GM12878 (cell line): ENCODE results near the gene ACACA. TPM values are rescaled to one million over a fixed set of nuclear protein-coding genes. Genes with fewer than 3 reads are reported as not detected.

Experiments used
- ATAC-seq: fragments of 200-7000 bp; cut with Tn5 transposase; 3 replicates; pipeline ENCODE4 v1.9.1; 2020; ENCODE audit warnings: mild to moderate bottlenecking, moderate library complexity
- BruUV-seq: library from RNA; stranded (reverse); fragments of 400-500 nt; replicated peaks from 2 replicates; lab custom pipeline; 2021; lab: Mats Ljungman, UMichigan
- CTCF ChIA-PET: fragments of 300-600 bp; sonication (Branson Sonifier 250); formaldehyde crosslinking; extraction: SDS; loops from one replicate; lab custom pipeline; 2021; ENCODE audit warnings: inconsistent platforms; lab: Yijun Ruan, JAX
- POLR2A ChIA-PET: fragments of 350-600 bp; formaldehyde crosslinking; extraction: SDS; loops from one replicate; lab custom pipeline; 2021; ENCODE audit warnings: inconsistent platforms; lab: Charles Lee
- RAD21 ChIA-PET: fragments of 300-600 bp; sonication (Branson Sonifier 250); formaldehyde crosslinking; loops from one replicate; lab custom pipeline; 2023; ENCODE audit warnings: antibody characterized with exemption; ENCODE audit not compliant: unreplicated experiment; lab: Charles Lee
- SMC1A ChIA-PET: fragments of 300-600 bp; sonication (Branson Sonifier 250); formaldehyde crosslinking; loops from one replicate; lab custom pipeline; 2023; ENCODE audit not compliant: unreplicated experiment, uncharacterized antibody; lab: Charles Lee
- DNase-seq: peaks from one replicate; pipeline ENCODE4 v3.0.0-alpha.2; 2011; ENCODE audit warnings: low read depth, low spot score
- FAIRE-seq: peaks from 3 replicates; lab custom pipeline; 2011; peaks lifted over from hg19 to GRCh38; lab: Jason Lieb, UNC
- H2AFZ ChIP-seq: 2 replicates; pipeline ENCODE4 v1.6.0; 2011; ENCODE audit warnings: low read depth, low read length, control low read depth; ENCODE audit not compliant: control insufficient read depth
- H3K27ac ChIP-seq: 2 replicates; pipeline ENCODE4 v1.5.1; 2011; ENCODE audit warnings: control low read depth; ENCODE audit not compliant: control insufficient read depth, insufficient read depth
- H3K27me3 ChIP-seq, 2 experiments: replicated peaks in 1 of 2; 2 replicates each; pipeline versions ENCODE4 v1.6.0 to v1.6.1; 2011; ENCODE audit warnings: low read length in 1 of 2; ENCODE audit not compliant: control insufficient read depth in 2 of 2, insufficient read depth in 2 of 2
- H3K36me3 ChIP-seq, 2 experiments: 2 replicates each; pipeline ENCODE4 v1.5.1; 2011; ENCODE audit warnings: low read length in 1 of 2; ENCODE audit not compliant: control insufficient read depth in 2 of 2, insufficient read depth in 2 of 2
- H3K4me1 ChIP-seq: 2 replicates; pipeline ENCODE4 v1.6.1; 2011; ENCODE audit warnings: mild to moderate bottlenecking, low read length, moderate library complexity, mixed read lengths; ENCODE audit not compliant: control insufficient read depth, insufficient read depth
- H3K4me2 ChIP-seq: 2 replicates; pipeline ENCODE4 v1.6.0; 2011; ENCODE audit warnings: control low read depth; ENCODE audit not compliant: control insufficient read depth, insufficient read depth
- H3K4me3 ChIP-seq: fragments of 200-600 bp; sonication (generic); 2 replicates; pipeline ENCODE4 v1.5.1; 2016
- H3K79me2 ChIP-seq: 2 replicates; pipeline ENCODE4 v1.6.0; 2011; ENCODE audit warnings: low read length; ENCODE audit not compliant: control insufficient read depth, insufficient read depth
- H3K9ac ChIP-seq: 2 replicates; pipeline ENCODE4 v1.8.0; 2011; ENCODE audit warnings: low read length, control low read depth, mixed read lengths; ENCODE audit not compliant: control insufficient read depth, insufficient read depth
- H3K9me3 ChIP-seq: replicated peaks from 3 replicates; pipeline ENCODE4 v1.5.1; 2011; ENCODE audit warnings: mild to moderate bottlenecking, low read length; ENCODE audit not compliant: control insufficient read depth, insufficient read depth
- H4K20me1 ChIP-seq: 2 replicates; pipeline ENCODE4 v1.6.0; 2011; ENCODE audit not compliant: control insufficient read depth, insufficient read depth
- BACH1 ChIP-seq: fragments of 450-650 bp; IDR thresholded peaks from 2 replicates; pipeline ENCODE4 v1.6.1; 2017; ENCODE audit warnings: mild to moderate bottlenecking, borderline replicate concordance
- CREM ChIP-seq: IDR thresholded peaks from 2 replicates; pipeline ENCODE4 v1.6.1; 2014; ENCODE audit warnings: antibody characterized with exemption, low read depth
- MTA2 ChIP-seq: fragments of 450-650 bp; IDR thresholded peaks from 2 replicates; pipeline ENCODE4 v1.6.1; 2016; ENCODE audit warnings: low read depth, mild to moderate bottlenecking, moderate library complexity
- NR2C1 ChIP-seq: fragments of 450-650 bp; IDR thresholded peaks from 2 replicates; pipeline ENCODE4 v1.6.1; 2017; ENCODE audit warnings: antibody characterized with exemption, mild to moderate bottlenecking, moderate library complexity
- PAX8 ChIP-seq: fragments of 450-650 bp; IDR thresholded peaks from 2 replicates; pipeline ENCODE4 v1.6.1; 2017; ENCODE audit warnings: mild to moderate bottlenecking, moderate library complexity
- RCOR1 ChIP-seq: conservative IDR thresholded peaks from 2 replicates; pipeline ENCODE4 v1.6.1; 2012; ENCODE audit warnings: low read depth, low read length, improper control_type of control experiment
- SIN3A ChIP-seq: IDR thresholded peaks from 2 replicates; pipeline ENCODE4 v1.6.1; 2012; ENCODE audit warnings: low read depth, low read length, improper control_type of control experiment
- TCF7 ChIP-seq: IDR thresholded peaks from 2 replicates; pipeline ENCODE4 v1.6.1; 2014; ENCODE audit warnings: antibody characterized with exemption, borderline replicate concordance
- WGBS: methylation state at CpG from one replicate; pipeline ENCODE4 v1.1.6; 2016; ENCODE audit warnings: low lambda C conversion rate; ENCODE audit not compliant: insufficient replicate concordance, insufficient coverage; ENCODE audit errors: missing lambda C conversion rate; 5-methylcytosine and 5-hydroxymethylcytosine counted together
- in situ Hi-C: fragments of 300-500 bp; cut with MboI; formaldehyde crosslinking; loops from 9 replicates; pipeline ENCODE4 v1.14.3; 2018; ENCODE audit warnings: mixed read lengths
- intact Hi-C: fragments of 100-400 bp; cut with micrococcal nuclease; formaldehyde crosslinking; loops from one replicate; pipeline ENCODE4 v1.14.2; 2022; ENCODE audit not compliant: unreplicated experiment
- polyA plus RNA-seq, 11 experiments: library from polyadenylated mRNA; depleted of rRNA in 4 of 11; unstranded in 6 of 11; stranded (reverse) in 5 of 11; fragments of >200 nt; fragmentation: Nextera tagmentation in 4 of 11; fragmentation: Illumina TruSeq in 1 of 11; extraction: Ambion mirVana in 4 of 11; extraction: Trizol in 1 of 11; gene quantifications; 1 replicate in 1 of 11; 2 replicates in 10 of 11; pipeline versions ENCODE4 v1.2.1 to v1.2.3, GENCODE V29; 2011 to 2016; ENCODE audit warnings: inconsistent platforms in 2 of 11, missing spikeins in 2 of 11, low read depth in 1 of 11
- total RNA-seq, 4 experiments: library from RNA; depleted of rRNA in 3 of 4; stranded (reverse); fragments of >200 nt in 3 of 4; fragmentation: Illumina TruSeq in 1 of 4; extraction: Trizol in 1 of 4; gene quantifications; 2 replicates each; pipeline versions ENCODE4 v1.2.1 to v1.2.3, GENCODE V29; 2013 to 2021
- TF ChIP-seq, protein P1 (sequence below): fragments of 450-650 bp; IDR thresholded peaks from 2 replicates; pipeline ENCODE4 v1.6.1; 2017; ENCODE audit warnings: mild to moderate bottlenecking, moderate library complexity
- TF ChIP-seq, protein P2 (sequence below): fragments of 450-650 bp; IDR thresholded peaks from 2 replicates; pipeline ENCODE4 v1.6.1; 2016; ENCODE audit warnings: mild to moderate bottlenecking
- TF ChIP-seq, protein P3 (sequence below): fragments of 450-650 bp; IDR thresholded peaks from 2 replicates; pipeline ENCODE4 v1.6.1; 2018; ENCODE audit warnings: borderline replicate concordance, mild to moderate bottlenecking; ENCODE audit not compliant: partially characterized antibody
- TF ChIP-seq, protein P4 (sequence below): fragments of 450-650 bp; conservative IDR thresholded peaks from 2 replicates; pipeline ENCODE4 v1.6.1; 2017; ENCODE audit warnings: mild to moderate bottlenecking, moderate library complexity

ACACA gene
- total and polyA plus RNA-seq, 10 of the 15 experiments (the other 5 are each of a cell fraction or from before 2014, with no cell fraction given): 12.9 to 74.2 (median 32.0) TPM

DNA sequence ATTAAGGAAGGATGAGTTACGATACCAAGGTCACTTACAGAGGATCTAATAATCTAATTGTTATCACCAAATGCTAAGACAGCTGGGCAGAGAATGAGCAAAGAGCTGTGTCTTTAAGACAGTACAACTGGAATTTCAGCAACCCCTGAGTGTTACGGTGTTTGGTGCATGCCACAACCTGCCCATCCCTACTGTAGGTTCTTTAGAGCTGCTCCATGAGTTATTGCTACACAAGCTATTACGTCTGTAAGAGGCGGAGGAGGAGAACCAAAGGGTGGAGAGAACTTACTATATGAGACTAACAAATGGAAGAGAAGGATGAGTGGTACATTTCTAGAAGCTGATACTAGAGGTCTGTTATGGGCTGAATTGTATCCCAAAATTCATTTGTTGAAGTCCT is 45.1 kb downstream of the ACACA start:
- Histone ChIP-seq H2AFZ (no peak overlapping the region), H3K4me3 (no peak overlapping the region), H3K27ac (no peak overlapping the region), H4K20me1 (no peaks in the 10 kb centered on the region), H3K9ac (no peak overlapping the region), H3K4me1 (peaks cover 12% of the 10 kb centered on the region), H3K79me2 (peaks cover 22% of the 10 kb centered on the region), H3K27me3 (no peaks in the 10 kb centered on the region), H3K4me2 (no peak overlapping the region), H3K36me3 (no peaks in the 10 kb centered on the region), H3K9me3 (no peaks in the 10 kb centered on the region)
- ChIA-PET SMC1A (interaction anchor here (1.2 to 1.6 kb wide), 3 partner anchors 12 to 36 kb away, joined by 3 to 10 read pairs (median 5); no protein-coding TSS in a partner anchor), CTCF (interaction anchor here (1.0 to 2.0 kb wide), 5 partner anchors 9 to 759 kb away, joined by 3 to 19 read pairs (median 3); no protein-coding TSS in a partner anchor), RAD21 (interaction anchor here (1.3 to 1.4 kb wide), 2 partner anchors 29 to 44 kb away, joined by 3 to 4 read pairs; no protein-coding TSS in a partner anchor), POLR2A (interaction anchor here (1.8 kb wide), 1 partner anchor 44 kb away, joined by 7 read pairs; no protein-coding TSS in a partner anchor)
- DNase-seq: no peak
- no TSS peak for BruUV-seq
- ATAC-seq: no peak
- WGBS: 73% methylated on average over 4 of the region's 4 CpGs
- intact Hi-C loops (no loop called here), in situ Hi-C loops (loop anchor here (10.0 kb wide), 1 partner anchor 757 kb away; the partner anchor contains the start of gene MRM1)
- FAIRE-seq: no peak
- TF ChIP-seq CREM (no peak), MTA2 (no peak), BACH1 (no peak), PAX8 (no peak), SIN3A (no peak), TCF7 (no peak), NR2C1 (no peak), RCOR1 (no peak)
- TF ChIP-seq, protein P1, sequence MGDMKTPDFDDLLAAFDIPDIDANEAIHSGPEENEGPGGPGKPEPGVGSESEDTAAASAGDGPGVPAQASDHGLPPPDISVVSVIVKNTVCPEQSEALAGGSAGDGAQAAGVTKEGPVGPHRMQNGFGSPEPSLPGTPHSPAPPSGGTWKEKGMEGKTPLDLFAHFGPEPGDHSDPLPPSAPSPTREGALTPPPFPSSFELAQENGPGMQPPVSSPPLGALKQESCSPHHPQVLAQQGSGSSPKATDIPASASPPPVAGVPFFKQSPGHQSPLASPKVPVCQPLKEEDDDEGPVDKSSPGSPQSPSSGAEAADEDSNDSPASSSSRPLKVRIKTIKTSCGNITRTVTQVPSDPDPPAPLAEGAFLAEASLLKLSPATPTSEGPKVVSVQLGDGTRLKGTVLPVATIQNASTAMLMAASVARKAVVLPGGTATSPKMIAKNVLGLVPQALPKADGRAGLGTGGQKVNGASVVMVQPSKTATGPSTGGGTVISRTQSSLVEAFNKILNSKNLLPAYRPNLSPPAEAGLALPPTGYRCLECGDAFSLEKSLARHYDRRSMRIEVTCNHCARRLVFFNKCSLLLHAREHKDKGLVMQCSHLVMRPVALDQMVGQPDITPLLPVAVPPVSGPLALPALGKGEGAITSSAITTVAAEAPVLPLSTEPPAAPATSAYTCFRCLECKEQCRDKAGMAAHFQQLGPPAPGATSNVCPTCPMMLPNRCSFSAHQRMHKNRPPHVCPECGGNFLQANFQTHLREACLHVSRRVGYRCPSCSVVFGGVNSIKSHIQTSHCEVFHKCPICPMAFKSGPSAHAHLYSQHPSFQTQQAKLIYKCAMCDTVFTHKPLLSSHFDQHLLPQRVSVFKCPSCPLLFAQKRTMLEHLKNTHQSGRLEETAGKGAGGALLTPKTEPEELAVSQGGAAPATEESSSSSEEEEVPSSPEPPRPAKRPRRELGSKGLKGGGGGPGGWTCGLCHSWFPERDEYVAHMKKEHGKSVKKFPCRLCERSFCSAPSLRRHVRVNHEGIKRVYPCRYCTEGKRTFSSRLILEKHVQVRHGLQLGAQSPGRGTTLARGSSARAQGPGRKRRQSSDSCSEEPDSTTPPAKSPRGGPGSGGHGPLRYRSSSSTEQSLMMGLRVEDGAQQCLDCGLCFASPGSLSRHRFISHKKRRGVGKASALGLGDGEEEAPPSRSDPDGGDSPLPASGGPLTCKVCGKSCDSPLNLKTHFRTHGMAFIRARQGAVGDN: no peak
- TF ChIP-seq, protein P2, sequence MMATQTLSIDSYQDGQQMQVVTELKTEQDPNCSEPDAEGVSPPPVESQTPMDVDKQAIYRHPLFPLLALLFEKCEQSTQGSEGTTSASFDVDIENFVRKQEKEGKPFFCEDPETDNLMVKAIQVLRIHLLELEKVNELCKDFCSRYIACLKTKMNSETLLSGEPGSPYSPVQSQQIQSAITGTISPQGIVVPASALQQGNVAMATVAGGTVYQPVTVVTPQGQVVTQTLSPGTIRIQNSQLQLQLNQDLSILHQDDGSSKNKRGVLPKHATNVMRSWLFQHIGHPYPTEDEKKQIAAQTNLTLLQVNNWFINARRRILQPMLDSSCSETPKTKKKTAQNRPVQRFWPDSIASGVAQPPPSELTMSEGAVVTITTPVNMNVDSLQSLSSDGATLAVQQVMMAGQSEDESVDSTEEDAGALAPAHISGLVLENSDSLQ: no peak
- TF ChIP-seq, protein P3, sequence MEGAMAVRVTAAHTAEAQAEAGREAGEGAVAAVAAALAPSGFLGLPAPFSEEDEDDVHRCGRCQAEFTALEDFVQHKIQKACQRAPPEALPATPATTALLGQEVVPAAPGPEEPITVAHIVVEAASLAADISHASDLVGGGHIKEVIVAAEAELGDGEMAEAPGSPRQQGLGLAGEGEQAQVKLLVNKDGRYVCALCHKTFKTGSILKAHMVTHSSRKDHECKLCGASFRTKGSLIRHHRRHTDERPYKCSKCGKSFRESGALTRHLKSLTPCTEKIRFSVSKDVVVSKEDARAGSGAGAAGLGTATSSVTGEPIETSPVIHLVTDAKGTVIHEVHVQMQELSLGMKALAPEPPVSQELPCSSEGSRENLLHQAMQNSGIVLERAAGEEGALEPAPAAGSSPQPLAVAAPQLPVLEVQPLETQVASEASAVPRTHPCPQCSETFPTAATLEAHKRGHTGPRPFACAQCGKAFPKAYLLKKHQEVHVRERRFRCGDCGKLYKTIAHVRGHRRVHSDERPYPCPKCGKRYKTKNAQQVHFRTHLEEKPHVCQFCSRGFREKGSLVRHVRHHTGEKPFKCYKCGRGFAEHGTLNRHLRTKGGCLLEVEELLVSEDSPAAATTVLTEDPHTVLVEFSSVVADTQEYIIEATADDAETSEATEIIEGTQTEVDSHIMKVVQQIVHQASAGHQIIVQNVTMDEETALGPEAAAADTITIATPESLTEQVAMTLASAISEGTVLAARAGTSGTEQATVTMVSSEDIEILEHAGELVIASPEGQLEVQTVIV: no peak
- TF ChIP-seq, protein P4, sequence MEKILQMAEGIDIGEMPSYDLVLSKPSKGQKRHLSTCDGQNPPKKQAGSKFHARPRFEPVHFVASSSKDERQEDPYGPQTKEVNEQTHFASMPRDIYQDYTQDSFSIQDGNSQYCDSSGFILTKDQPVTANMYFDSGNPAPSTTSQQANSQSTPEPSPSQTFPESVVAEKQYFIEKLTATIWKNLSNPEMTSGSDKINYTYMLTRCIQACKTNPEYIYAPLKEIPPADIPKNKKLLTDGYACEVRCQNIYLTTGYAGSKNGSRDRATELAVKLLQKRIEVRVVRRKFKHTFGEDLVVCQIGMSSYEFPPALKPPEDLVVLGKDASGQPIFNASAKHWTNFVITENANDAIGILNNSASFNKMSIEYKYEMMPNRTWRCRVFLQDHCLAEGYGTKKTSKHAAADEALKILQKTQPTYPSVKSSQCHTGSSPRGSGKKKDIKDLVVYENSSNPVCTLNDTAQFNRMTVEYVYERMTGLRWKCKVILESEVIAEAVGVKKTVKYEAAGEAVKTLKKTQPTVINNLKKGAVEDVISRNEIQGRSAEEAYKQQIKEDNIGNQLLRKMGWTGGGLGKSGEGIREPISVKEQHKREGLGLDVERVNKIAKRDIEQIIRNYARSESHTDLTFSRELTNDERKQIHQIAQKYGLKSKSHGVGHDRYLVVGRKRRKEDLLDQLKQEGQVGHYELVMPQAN: no peak
